SKM-1 treated with dmso at 0.1 percent for 144 hours (cell line): ENCODE measurements around the gene LGI2.
A peak's percentile ranks its signal among the peaks of the same experiment; 100 is the strongest.

Experiments used
- DNase-seq: peaks from one replicate; lab custom pipeline; 2025; ENCODE audit not compliant: unreplicated experiment; lab: John Stamatoyannopoulos, UW

Gene LGI2

DNA sequence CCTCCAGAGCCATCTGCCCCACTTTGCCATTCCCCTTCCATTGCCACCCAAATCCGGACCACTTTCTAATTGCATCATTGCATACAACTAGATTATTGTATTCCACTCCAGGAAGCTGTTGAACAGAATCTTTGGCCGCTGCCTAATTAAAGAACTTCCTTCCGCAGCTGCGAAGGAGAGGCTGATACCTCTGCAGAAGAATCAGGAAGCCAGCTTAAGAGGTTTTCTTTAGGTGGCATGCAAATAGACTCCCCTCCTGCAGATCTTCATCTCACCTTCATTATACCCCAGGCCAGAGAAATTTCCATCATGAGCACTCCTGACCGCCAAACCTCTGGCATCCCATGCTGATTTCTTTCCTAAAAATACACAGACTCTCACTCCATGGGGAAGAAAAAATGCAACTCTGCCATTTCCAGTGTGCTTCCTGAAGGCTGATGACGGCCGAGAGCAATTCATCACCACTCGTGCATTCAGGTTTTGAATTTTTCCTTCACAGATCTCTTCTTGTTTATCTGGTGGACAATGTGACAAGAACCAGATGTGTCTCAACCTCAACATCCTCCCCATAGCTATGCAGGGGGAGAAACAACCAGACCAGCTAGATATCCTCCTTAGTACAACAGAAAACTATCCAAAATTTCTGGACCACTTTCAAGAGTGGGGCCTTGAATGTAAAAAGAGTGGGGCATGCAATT is 31.2 kb downstream of the LGI2 start:
- no peak for DNase-seq

DNA sequence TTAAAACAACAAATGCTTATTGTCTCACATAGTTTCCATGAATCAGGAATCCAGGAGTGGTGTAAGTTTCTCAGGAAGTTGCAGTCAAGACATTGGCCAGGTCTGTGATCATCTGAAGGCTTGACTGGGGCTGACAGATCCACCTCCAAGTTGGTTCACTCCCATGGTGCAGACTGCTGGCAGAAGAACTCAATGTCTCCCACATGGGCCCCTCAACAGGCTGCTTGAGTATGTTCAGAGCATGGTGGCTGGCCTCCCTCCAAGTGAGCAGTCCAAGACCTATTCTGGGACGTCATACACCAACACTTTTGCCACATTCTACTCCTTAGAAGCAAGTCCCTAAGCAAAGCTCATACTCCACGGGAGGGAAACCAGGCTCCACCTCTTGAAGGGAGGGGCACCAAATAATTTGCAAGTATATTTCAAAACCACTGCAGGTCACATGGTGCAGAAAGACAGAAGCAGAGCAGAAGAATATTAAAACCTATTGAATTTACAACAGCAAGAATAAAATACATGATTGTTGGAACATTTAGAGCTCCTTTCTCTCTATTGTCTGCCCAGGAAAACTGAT is 35.3 kb downstream of the LGI2 start:
- DNase-seq: no peak

DNA sequence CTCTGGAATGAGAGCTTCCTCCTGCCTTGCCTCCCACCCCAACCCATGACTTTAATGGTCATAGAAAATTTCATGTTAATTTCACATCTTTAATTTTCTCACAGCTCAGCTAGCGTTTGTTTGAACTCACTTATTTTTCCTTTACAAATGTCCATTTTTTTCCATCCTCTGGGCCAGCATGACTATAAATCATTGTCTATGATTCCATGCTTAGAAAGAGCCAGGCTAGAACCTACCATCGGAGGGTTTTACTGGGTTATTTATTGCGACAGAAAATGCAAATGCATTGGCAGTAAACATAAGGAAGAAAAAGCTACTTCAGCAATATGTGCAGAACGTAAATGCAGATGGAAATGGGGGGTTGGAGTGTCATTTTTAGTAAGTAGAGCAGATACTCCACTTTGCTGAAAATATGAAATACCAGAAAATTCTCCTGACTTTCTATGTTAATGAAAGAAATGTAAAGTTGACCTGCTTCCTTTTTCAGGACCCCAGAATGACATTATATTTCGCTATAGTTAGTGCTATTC is 37.1 kb downstream of the LGI2 start:
- no peak for DNase-seq

DNA sequence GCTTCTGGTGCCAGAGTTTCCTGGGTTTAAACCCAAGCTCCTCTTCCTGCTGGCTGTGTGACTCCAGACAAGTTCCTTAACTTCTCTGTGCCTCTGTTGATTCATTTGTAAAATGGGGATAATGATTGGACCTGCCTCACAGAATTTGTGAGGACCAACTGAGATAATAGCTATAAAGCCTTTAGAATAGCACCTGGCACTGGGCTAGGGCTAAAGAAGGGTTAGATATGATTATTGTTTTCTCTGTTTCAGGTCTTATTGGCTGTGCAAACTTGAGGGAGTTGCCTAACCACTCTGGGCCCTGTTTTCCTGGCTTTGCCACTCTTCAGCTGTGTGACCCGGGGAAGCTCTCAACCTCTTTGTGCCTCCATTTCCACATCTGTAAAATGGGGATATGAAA is 37.8 kb downstream of the LGI2 start:
- no peak for DNase-seq

DNA sequence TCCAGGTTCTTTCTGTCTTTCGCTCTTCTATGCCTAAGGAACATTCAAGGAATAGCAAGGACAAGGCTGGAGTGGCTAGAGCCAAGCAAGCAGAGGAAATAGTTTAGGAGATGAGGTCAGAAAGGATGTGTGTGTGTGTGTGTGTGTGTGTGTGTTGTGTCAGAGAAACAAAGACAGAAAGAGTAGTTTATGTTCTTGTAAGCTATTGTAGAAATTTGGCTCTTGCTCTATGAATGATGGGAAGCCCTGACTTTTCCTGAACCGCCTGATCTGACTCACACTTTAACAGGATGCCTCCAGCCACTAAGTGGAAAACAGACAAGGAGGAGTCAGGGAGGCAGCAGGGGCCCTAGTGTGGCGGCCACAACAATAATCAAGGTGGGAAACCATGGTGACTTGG is 39.7 kb downstream of the LGI2 start:
- no peak for DNase-seq

- no peak for DNase-seq
Measured at GRCh38 chr4:24989327-24989726, 41.4 kb downstream of the LGI2 start.

DNA sequence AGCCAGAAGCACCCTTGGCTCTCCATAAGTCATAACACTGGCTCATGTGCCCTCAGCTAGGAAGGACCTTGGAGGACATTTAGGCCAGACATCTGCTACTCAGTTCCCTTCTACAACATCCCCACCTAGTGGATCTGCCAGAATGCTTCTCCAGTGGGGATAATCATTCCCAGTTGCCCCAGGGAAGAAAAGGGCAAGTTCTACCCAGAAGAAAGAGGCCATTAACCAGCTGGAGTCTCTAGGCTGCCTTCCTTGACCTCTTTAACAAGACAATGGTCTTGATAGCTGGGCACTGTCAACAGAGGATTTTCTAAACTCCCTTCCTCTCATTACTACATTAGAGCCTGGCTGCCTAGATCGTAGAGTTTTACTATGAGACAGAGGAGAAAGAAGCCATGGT is 42.0 kb downstream of the LGI2 start:
- peak; percentile 28 for DNase-seq

GRCh38 chr4:24984602-24985532 is 45.9 kb downstream of the LGI2 start:
- no peak for DNase-seq

DNA sequence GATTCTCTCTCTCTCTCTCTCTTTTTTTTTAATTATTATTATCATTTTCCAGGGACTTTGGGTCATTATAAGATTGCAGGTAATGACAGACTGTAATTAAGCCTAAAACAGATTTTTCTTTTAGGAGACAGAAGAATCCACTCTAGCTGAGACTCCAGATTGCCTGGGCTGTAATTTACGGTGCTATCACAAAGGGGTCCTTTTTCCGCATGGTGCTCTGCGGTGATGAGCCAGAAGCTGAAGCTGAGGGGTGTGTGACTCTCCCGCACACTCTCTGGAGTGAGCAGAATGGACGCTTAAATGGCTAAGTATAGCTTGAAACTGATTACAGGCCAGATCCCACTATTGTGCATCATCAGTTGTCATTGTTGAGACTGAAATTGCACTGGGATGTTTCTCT is 50.0 kb downstream of the LGI2 start:
- no peak for DNase-seq

DNA sequence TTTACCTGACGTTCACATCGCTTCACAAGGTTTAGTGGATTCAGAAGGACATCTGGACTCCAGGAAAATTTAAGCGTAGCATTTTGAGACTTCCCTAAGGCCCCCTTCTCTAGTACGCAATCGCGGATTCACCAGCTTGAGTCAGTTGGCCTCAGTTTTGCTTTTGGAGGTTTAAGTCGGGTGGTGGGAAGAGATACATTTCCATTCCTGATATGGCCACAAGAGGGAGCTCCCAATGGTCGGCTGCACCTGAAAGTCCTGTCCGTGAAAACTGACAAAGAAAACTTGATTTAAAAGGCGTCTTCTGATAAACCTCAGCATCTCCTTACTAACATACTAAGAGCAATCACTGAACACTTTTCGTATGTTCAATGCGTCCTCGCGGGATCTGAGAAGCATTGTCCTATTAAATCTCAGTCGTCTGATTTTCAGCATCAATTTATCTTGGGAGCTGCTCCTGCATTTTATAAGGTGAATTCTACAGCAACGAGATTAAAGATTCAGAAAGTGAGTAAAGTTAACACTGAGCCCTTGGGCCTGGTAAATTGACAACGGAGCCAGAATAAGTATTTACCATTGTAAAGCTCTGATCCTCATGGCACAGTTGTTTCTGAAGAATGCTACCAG is 50.6 kb downstream of the LGI2 start:
- peak; percentile 87 for DNase-seq

DNA sequence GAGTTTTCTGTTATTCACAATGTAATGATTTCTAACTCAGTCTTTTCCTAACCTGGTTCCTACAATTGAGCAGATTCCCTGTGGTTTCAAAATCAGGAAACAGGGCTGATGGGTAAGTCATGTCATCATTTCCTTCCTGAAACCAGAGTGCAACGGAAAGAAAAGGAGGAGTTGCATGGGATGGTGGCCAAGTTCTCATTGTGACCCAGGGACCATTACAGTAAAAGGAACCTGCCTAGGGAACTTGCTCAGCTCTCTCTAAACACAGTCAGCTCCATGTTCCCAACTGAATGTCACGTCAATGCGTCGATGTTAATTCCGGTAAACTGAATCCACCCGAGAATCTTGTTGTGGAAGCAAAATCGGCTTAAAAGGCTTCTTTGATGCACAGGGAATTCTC is 51.2 kb downstream of the LGI2 start:
- DNase-seq: peak; percentile 81

- DNase-seq: peak; percentile 27
Measured at GRCh38 chr4:24978291-24979075, 52.3 kb downstream of the LGI2 start.

DNA sequence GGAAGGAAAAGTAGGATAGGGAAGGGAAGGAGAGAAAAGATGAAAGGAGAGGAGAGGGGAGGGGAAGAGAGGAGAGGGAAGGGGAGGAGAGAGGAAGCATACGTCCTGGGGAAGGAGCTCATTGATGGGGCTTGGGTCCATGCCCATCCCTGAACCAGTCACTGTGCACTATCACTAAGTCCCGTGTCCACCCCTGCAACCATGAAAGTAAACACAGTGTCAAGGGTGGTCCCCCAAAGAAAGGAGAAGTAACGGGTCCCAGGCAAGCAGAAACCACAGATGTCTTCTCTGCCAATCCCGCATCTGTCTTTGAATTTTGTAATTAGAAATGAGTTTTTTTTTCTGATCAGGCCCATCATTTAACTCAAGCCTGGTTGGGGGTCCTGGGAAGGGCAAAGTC is 55.2 kb downstream of the LGI2 start:
- no peak for DNase-seq

DNA sequence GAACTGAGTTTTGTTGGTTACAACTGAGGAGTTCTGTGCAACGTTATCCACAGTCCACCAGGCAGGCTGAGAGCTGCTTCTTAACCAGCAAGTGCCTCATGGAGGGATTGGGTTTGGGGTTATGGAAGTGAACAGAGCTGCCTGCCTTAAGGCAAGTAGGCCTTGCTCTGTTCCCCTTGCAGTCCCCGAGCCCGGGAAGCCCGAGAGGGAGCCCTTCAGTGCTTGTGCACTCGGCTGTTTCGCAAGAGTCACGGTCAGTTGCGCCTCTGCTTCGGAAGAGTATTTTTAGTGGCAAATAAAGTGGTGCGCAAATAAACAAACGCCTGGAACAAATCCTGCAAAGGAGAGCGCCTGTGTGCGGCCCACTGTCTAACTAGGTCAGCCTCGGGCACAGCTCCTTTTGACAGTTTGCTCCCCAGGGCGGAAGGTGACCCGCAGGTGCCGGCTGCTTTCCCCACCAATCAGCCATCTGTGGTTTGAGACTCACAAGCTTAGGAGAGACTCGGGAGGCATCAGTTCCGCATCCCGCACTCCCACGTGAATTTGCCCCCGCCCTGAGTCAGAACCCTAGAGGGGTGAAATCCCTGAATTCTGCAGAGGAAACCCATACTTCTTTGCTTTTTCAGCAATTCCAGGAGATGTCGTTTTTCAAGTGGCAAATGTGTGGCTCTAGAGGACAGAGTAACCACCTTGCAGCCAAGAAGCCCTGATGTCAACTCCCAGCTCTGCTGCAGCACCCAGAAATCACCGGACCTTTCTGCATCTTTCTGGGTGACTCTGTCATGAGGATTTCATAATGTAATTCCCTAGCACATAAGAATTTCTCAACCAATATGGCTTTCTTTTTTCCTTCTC is 56.8 kb downstream of the LGI2 start:
- DNase-seq: peak; percentile 81

DNA sequence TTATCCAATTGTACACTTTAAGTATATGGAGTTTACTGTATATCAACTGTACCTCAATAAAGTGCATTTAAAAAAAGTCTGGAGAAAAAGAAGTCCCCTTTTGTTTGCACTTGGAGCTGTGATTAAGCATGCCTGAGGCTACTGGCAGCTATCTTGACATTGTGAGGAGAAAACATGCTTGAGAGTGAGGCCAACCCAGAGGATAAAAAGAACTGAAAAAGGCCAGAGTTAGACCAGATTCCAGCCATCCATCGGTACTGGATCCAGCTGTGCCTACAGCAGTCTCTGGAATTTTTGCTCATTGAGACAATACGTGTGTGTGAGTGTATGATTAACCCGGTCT is 57.4 kb downstream of the LGI2 start:
- DNase-seq: no peak

DNA sequence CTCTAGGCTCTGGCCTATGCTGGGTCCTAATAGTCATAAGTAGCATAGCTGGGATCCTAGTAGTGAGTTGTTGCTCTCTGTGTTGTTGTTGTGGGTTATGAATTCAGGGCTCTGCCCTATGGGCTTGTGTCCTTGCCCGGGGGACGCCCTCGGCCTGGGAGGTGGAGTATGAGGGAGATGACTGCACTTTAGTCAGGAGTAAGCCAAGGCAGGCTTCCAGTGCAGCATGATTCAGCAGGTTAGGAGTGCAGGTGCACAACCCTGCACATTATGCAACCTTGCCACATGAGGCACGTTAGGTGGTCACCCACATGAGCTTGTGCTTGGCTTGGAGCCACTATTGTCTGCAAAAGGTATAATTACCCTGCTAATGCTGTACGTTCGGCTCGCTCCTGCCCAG is 59.6 kb downstream of the LGI2 start:
- no peak for DNase-seq

- no peak for DNase-seq
Measured at GRCh38 chr4:24970635-24971034, 60.1 kb downstream of the LGI2 start.

DNA sequence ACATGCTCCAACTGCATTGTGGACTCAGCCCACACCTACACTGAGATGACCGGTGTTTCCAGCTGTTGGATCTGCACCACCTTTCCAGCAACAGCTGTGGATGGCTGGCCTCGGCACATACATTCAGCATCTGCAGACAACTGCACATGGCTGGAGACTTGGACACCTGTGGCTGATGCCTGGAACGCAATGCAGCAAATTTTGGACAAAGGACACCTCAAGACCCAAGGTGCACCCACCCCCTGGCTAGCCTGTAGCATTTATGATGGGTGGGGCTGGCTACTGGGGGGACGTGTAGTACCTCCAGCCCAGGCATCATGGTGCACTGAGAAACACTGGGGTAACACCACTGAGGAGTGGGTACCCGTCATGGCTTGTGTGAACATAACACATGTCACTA is 60.6 kb downstream of the LGI2 start:
- DNase-seq: no peak

DNA sequence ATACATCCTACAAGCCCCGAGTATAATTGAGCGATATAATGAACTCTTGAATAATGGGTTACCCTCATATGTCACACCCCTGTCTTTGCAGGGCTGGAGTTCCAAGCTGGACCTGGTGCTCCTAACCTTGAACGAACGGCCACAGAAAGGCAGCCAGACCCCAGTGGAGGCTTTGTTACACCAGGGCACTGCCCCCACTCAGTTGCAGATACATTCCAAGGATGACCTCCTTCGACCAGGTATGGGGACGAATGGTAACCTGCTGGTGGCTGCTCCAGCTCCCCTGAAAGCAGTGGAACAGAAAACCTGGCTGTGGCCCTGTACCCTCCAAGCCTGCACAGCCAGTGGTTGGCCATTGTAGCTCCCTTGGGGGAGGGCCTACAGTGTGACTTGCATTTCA is 61.3 kb downstream of the LGI2 start:
- no peak for DNase-seq

DNA sequence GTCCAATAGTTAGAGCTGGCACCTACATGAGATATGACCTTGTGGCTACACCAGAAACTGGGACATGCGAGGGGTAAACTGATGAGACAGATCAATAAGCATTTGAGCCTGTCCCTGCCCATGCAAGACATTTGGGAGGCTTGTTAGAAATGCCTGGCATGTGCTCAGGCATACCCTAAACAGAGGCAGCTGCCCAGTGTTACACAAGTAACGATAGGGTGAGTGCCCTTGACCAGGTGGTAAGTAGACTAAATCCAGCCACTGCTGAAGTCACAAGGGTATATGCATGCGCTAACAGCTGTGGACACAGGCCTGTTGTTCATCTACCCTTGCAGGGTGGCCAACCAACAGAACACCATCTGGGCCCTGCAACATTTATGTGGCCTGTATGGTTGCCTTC is 61.8 kb downstream of the LGI2 start:
- no peak for DNase-seq
